Adrenal gland (tissue), 12 donors: Measurements from ENCODE around the gene CAMK2A. TPM values are rescaled to one million over a fixed set of nuclear protein-coding genes. Genes with fewer than 3 reads are reported as not detected.

ENCODE experiments used
- DNase-seq, 7 donors: peaks; one replicate each; pipeline ENCODE4 v3.0.0-alpha.2; 2019 to 2020
- H3K27ac ChIP-seq, 5 donors: fragments of 200-600 bp; sonication (generic) in 4 of 5; 1 replicate in 3 of 5; 2 replicates in 2 of 5; pipeline versions ENCODE4 v1.5.1 to v1.8.0; 2016 to 2020; ENCODE audit warnings: mild to moderate bottlenecking in 1 of 5
- H3K27me3 ChIP-seq: fragments of 200-600 bp; 2 replicates; pipeline ENCODE4 v1.8.0; 2021
- H3K36me3 ChIP-seq, 2 donors: fragments of 200-600 bp; replicated peaks in 1 of 2; 1 replicate in 1 of 2; 2 replicates in 1 of 2; pipeline versions ENCODE4 v1.5.1 to v1.8.0; 2018 to 2022
- H3K4me1 ChIP-seq, 2 donors: fragments of 200-600 bp; replicated peaks in 1 of 2; 1 replicate in 1 of 2; 2 replicates in 1 of 2; pipeline versions ENCODE4 v1.5.1 to v1.8.0; 2018 to 2021
- H3K4me3 ChIP-seq, 4 donors: fragments of 200-600 bp; sonication (generic) in 3 of 4; one replicate each; pipeline ENCODE4 v1.5.1; 2016 to 2018
- H3K9me3 ChIP-seq, 3 donors: fragments of 200-600 bp; sonication (generic) in 1 of 3; replicated peaks in 1 of 3; 1 replicate in 2 of 3; 2 replicates in 1 of 3; pipeline versions ENCODE4 v1.5.1 to v1.8.0; 2016 to 2021
- POLR2A ChIP-seq, 2 donors: fragments of 450-650 bp; IDR thresholded peaks; one replicate each; pipeline ENCODE4 v1.6.1; 2017; ENCODE audit warnings: antibody characterized with exemption in 2 of 2, mild to moderate bottlenecking in 2 of 2, moderate library complexity in 1 of 2
- WGBS, 4 donors: extraction: QIAGEN DNeasy Blood & Tissue Kit in 2 of 4; methylation state at CpG; one replicate each; pipeline versions ENCODE4 v1.1.5 to v1.1.7; 2013 to 2017; 5-methylcytosine and 5-hydroxymethylcytosine counted together
- intact Hi-C, 2 donors: fragments of 100-400 bp; cut with DNase I; formaldehyde crosslinking; loops; one replicate each; pipeline versions ENCODE4 v1.14.1 to v1.15.0; 2022 to 2023
- polyA plus RNA-seq, 3 donors: library from polyadenylated mRNA; stranded (reverse); fragments of 200-250 nt in 2 of 3; fragments of 350-450 nt in 1 of 3; fragmentation: Illumina TruSeq in 1 of 3; extraction: RNeasy Lipid Tissue Mini Kit (QIAGEN cat#74804) in 1 of 3; gene quantifications; one replicate each; pipeline ENCODE4 v1.2.3, GENCODE V29; 2013 to 2014
- total RNA-seq, 9 donors: library from RNA; depleted of rRNA in 4 of 9; stranded (reverse); fragments of >200 nt in 4 of 9; fragments of 120-200 nt in 1 of 9; fragmentation: NEBNext Ultra II Directional in 1 of 9; extraction: Animal tissue kit (Norgen Biotek cat#: 25700) in 1 of 9; gene quantifications; one replicate each; pipeline versions ENCODE4 v1.1.0 to v1.2.4, GENCODE V29; 2013 to 2023
- TF ChIP-seq, protein P1 (sequence below), 6 experiments: fragments of 450-650 bp in 4 of 6; fragments of 200-600 bp in 2 of 6; sonication (generic) in 1 of 6; IDR thresholded peaks; 1 replicate in 5 of 6; 2 replicates in 1 of 6; pipeline versions ENCODE4 v1.5.1 to v1.8.0; 2016 to 2021; ENCODE audit warnings: antibody characterized with exemption in 6 of 6, mild to moderate bottlenecking in 2 of 6, moderate library complexity in 1 of 6
- donor health status: healthy with polysubstance abuse.
- donor health status: Bipolar disorder and iron deficiency.
- donor health status: DM: yes; HTN: yes; CAD: no.
- donor health status: DM: no; HTN: no; CAD: no.
- donor health status: DM: no; HTN: no; CAD: no.
- donor health status: DM: yes; HTN: yes; CAD: no.

Gene CAMK2A
- total and polyA plus RNA-seq, 12 donors = 0.23 to 1.3 (median 0.64) TPM; not detected in 3

DNA sequence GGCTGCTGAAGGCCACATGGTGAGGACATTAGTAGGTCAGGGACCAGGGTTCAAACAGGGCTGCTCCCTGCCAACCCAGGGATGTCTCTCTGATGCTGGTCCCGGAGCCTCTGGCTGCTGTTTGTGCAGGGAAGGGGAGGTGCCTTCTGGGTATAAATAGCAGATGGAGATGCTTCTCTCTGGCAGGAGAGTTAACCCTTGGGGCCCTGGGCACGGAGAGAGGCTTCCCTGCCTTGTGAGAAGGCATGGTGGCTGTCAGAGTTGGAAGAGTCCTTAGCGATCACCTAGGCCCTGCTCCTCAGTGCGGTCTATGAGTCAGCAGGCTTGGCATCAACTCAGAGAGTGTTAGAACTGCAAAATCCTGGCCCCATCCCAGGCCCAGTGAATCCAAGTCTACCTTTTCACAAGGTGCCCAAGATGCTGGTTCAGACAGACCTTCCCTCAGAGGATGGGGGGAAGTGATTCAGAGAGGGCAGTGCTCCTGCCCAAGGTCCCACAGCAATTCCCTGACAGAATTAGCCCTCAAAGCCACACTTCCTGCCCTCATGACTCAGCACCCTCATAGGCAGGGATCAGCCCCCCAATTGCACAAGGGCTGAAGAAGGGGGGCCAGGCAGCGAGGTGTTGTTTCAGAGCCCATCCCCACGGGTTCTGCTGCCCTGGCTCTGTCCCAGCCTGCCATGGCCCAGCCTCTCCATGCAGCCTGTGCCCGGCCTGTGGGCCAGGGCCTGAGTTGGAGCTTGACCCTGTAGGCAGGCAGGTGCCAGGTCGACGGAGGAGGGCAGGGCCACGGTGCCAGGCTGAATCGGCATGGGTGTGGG, 25.6 kb downstream of the CAMK2A start:
- Histone ChIP-seq H3K4me3 (no peak overlapping the region), H3K27me3 (no peaks in the 10 kb centered on the region), H3K9me3 (no peaks in the 10 kb centered on the region), H3K4me1 (peaks cover 0 to 10% of the 10 kb centered on the region in 2 donors), H3K36me3 (no peaks in the 10 kb centered on the region), H3K27ac (peak overlapping the region in 1 of 5 donors; percentile 41)
- WGBS, 4 donors = 17 to 40% (median 35%) methylated on average over 4 to 11 of the region's 11 CpGs
- peak; percentile 68 to 85 (median 83) for DNase-seq
- intact Hi-C loops = no loop called here
- no peak for TF ChIP-seq POLR2A (IDR thresholded peaks at IDR 0.05)
- TF ChIP-seq, protein P1, sequence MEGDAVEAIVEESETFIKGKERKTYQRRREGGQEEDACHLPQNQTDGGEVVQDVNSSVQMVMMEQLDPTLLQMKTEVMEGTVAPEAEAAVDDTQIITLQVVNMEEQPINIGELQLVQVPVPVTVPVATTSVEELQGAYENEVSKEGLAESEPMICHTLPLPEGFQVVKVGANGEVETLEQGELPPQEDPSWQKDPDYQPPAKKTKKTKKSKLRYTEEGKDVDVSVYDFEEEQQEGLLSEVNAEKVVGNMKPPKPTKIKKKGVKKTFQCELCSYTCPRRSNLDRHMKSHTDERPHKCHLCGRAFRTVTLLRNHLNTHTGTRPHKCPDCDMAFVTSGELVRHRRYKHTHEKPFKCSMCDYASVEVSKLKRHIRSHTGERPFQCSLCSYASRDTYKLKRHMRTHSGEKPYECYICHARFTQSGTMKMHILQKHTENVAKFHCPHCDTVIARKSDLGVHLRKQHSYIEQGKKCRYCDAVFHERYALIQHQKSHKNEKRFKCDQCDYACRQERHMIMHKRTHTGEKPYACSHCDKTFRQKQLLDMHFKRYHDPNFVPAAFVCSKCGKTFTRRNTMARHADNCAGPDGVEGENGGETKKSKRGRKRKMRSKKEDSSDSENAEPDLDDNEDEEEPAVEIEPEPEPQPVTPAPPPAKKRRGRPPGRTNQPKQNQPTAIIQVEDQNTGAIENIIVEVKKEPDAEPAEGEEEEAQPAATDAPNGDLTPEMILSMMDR (IDR thresholded peaks at IDR 0.05) = no peak

DNA sequence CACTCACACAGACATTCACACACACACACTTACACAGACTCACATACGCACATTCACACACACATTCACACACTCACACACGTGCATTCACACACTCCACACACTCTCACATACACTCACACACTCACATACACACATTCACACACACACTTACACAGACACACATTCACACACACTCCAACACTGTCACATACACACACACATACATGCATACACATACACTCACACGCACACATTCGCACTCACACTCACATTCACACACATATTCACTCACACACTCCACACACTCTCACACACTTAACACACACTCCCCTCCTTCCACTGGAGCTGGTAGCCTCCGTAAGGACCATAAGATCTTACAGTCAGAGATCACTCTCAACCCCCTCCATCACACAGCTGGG, 26.2 kb downstream of the CAMK2A start:
- H3K4me1 ChIP-seq = peaks cover 0 to 10% of the 10 kb centered on the region in 2 donors
- DNase-seq = no peak
- no peak for TF ChIP-seq POLR2A (IDR thresholded peaks at IDR 0.05)
- TF ChIP-seq, protein P1 (IDR thresholded peaks at IDR 0.05) = no peak
- intact Hi-C loops = no loop called here
- no peak overlapping the region for H3K27ac ChIP-seq
- no peaks in the 10 kb centered on the region for H3K9me3 ChIP-seq
- 68 to 77% (median 74%) methylated on average over 5 of the region's 5 CpGs for WGBS, 4 donors
- H3K36me3 ChIP-seq = no peaks in the 10 kb centered on the region
- no peak overlapping the region for H3K4me3 ChIP-seq
- no peaks in the 10 kb centered on the region for H3K27me3 ChIP-seq

DNA sequence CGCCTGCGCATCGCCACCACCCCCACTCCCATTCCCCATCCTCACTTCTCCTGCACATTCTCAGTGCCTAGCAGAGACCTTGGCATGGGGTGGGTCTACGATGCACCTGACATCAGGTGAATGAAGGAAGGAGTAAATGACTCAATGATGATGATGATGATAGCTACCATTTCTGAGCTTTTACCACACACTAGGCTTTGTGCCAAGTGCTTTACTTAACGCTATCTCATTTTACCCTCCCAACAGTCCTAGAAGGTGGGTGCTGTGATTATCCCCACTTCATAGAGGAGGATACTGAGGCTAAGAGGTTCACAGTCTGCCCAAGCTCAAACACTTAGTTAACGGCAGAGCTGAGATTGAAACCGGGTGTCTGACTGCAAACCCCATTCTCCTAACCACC, 27.1 kb downstream of the CAMK2A start:
- WGBS, 4 donors = 84 to 97% (median 91%) methylated on average over 7 of the region's 7 CpGs
- Histone ChIP-seq H3K4me3 (no peak overlapping the region), H3K9me3 (no peaks in the 10 kb centered on the region), H3K27ac (no peak overlapping the region), H3K4me1 (peaks cover 0 to 10% of the 10 kb centered on the region in 2 donors), H3K27me3 (no peaks in the 10 kb centered on the region), H3K36me3 (no peaks in the 10 kb centered on the region)
- intact Hi-C loops = no loop called here
- DNase-seq = no peak
- TF ChIP-seq, protein P1 (IDR thresholded peaks at IDR 0.05) = no peak
- no peak for TF ChIP-seq POLR2A (IDR thresholded peaks at IDR 0.05)

DNA sequence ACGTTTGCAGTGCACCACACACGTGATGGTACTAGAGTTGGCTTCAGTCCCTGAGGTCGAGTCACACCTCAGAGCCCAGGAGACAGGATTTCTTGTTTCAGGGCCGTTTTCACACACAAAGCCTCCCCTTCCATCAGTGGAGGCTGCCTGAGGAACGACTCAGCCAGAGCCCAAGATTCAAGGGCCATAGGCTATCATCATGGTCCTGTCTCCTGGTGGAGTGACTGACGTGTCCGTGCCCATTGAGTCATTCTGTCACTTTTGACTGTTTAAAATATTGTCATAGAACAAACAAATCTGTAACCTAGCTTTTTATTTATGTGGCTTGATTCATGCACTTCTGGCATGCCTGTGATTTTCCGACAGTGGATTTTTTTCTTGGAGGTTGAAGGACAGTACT, 28.3 kb downstream of the CAMK2A start:
- no peaks in the 10 kb centered on the region for H3K27me3 ChIP-seq
- WGBS, 4 donors = 46 to 58% (median 47%) methylated on average over 8 of the region's 8 CpGs
- no peak overlapping the region for H3K4me3 ChIP-seq
- H3K9me3 ChIP-seq = no peaks in the 10 kb centered on the region
- intact Hi-C loops = no loop called here
- H3K27ac ChIP-seq = no peak overlapping the region
- peak in 1 of 7 donors; percentile 13 for DNase-seq
- TF ChIP-seq POLR2A (IDR thresholded peaks at IDR 0.05) = no peak
- TF ChIP-seq, protein P1 (IDR thresholded peaks at IDR 0.05) = no peak
- no peaks in the 10 kb centered on the region for H3K36me3 ChIP-seq
- peaks cover 0 to 10% of the 10 kb centered on the region in 2 donors for H3K4me1 ChIP-seq
